H9 (cell line): ENCODE data around the gene GRHPR. TPM values are rescaled to one million over a fixed set of nuclear protein-coding genes. Genes with fewer than 3 reads are reported as not detected.
A peak's percentile ranks its signal among the peaks of the same experiment; 100 is the strongest.
"Not testable (repeated sequence)": the region's sequence is repeated elsewhere in the genome, so short reads cannot be mapped to it uniquely, and the experiment has no call there.

Experiments used
- DNase-seq: peaks from one replicate; pipeline ENCODE4 v3.0.0-alpha.2; 2017
- H2AFZ ChIP-seq: one replicate; pipeline ENCODE4 v1.6.1; 2013; ENCODE audit warnings: mild to moderate bottlenecking, low read length, control low read depth, moderate library complexity
- H2AK5ac ChIP-seq: 2 replicates; pipeline ENCODE4 v1.6.1; 2013; ENCODE audit warnings: low read length, control low read depth, mixed read lengths; ENCODE audit not compliant: insufficient read length
- H2BK120ac ChIP-seq: one replicate; pipeline ENCODE4 v1.6.1; 2013; ENCODE audit warnings: low read depth, mild to moderate bottlenecking, low read length, control low read depth, inconsistent platforms; ENCODE audit not compliant: poor library complexity, severe bottlenecking
- H2BK12ac ChIP-seq: 2 replicates; pipeline ENCODE4 v1.6.1; 2013; ENCODE audit warnings: low read length, control low read depth, mixed read lengths, low read depth; ENCODE audit not compliant: insufficient read length
- H2BK15ac ChIP-seq: 2 replicates; pipeline ENCODE4 v1.6.1; 2013; ENCODE audit warnings: low read depth, low read length, control low read depth
- H2BK20ac ChIP-seq: one replicate; pipeline ENCODE4 v1.6.1; 2013; ENCODE audit warnings: low read depth, mild to moderate bottlenecking, low read length, control low read depth, inconsistent platforms; ENCODE audit not compliant: poor library complexity, severe bottlenecking
- H2BK5ac ChIP-seq: 2 replicates; pipeline ENCODE4 v1.6.1; 2013; ENCODE audit warnings: low read length, control low read depth, mixed read lengths; ENCODE audit not compliant: insufficient read length
- H3K14ac ChIP-seq: 2 replicates; pipeline ENCODE4 v1.6.1; 2013; ENCODE audit warnings: low read length, control low read depth; ENCODE audit not compliant: insufficient read depth
- H3K18ac ChIP-seq: 2 replicates; pipeline ENCODE4 v1.6.1; 2013; ENCODE audit warnings: low read depth, mild to moderate bottlenecking, mixed read lengths, low read length, control low read depth; ENCODE audit not compliant: insufficient read length
- H3K23ac ChIP-seq: 2 replicates; pipeline ENCODE4 v1.6.1; 2013; ENCODE audit warnings: low read length, control low read depth, mixed read lengths, low read depth; ENCODE audit not compliant: insufficient read length
- H3K23me2 ChIP-seq: 2 replicates; pipeline ENCODE4 v1.6.1; 2013; ENCODE audit warnings: low read depth, mild to moderate bottlenecking, mixed read lengths, low read length, control low read depth; ENCODE audit not compliant: insufficient read length, poor library complexity, severe bottlenecking
- H3K27ac ChIP-seq: 2 replicates; pipeline ENCODE4 v1.5.1; 2013; ENCODE audit warnings: low read length, control low read depth, mixed read lengths, low read depth; ENCODE audit not compliant: insufficient read length
- H3K27me3 ChIP-seq: 2 replicates; pipeline ENCODE4 v1.6.1; 2013; ENCODE audit warnings: low read length, control low read depth, inconsistent platforms; ENCODE audit not compliant: insufficient read depth
- H3K4ac ChIP-seq: 2 replicates; pipeline ENCODE4 v1.6.1; 2013; ENCODE audit warnings: low read depth, mild to moderate bottlenecking, control low read depth, inconsistent platforms, low read length, moderate library complexity
- H3K4me1 ChIP-seq: 2 replicates; pipeline ENCODE4 v1.6.1; 2013; ENCODE audit warnings: low read length, control low read depth, inconsistent platforms; ENCODE audit not compliant: insufficient read depth
- H3K4me2 ChIP-seq: 2 replicates; pipeline ENCODE4 v1.6.1; 2013; ENCODE audit warnings: low read length, control low read depth, mixed read lengths; ENCODE audit not compliant: insufficient read length, insufficient read depth
- H3K56ac ChIP-seq: 2 replicates; pipeline ENCODE4 v1.6.1; 2013; ENCODE audit warnings: low read depth, mild to moderate bottlenecking, mixed read lengths, low read length, control low read depth; ENCODE audit not compliant: insufficient read length
- H3K79me1 ChIP-seq: 2 replicates; pipeline ENCODE4 v1.6.1; 2013; ENCODE audit warnings: low read depth, mild to moderate bottlenecking, moderate library complexity, low read length, control low read depth, inconsistent platforms; ENCODE audit not compliant: insufficient read depth, poor library complexity, severe bottlenecking
- H3K79me2 ChIP-seq: 2 replicates; pipeline ENCODE4 v1.6.1; 2013; ENCODE audit warnings: low read length, control low read depth, inconsistent platforms; ENCODE audit not compliant: insufficient read depth
- H3K9ac ChIP-seq: 2 replicates; pipeline ENCODE4 v1.6.1; 2013; ENCODE audit warnings: low read length, control low read depth, mixed read lengths; ENCODE audit not compliant: insufficient read length; ENCODE audit errors: extremely low read depth
- H3K9me3 ChIP-seq: one replicate; pipeline ENCODE4 v1.6.1; 2013; ENCODE audit warnings: low read depth, low read length, inconsistent platforms; ENCODE audit not compliant: control insufficient read depth
- H3T11ph ChIP-seq: one replicate; pipeline ENCODE4 v1.6.1; 2013; ENCODE audit warnings: mild to moderate bottlenecking, low read length, control low read depth, inconsistent platforms
- H4K20me1 ChIP-seq: one replicate; pipeline ENCODE4 v1.6.1; 2013; ENCODE audit not compliant: control insufficient read depth, insufficient read length, insufficient read depth
- H4K5ac ChIP-seq: 2 replicates; pipeline ENCODE4 v1.6.1; 2013; ENCODE audit warnings: low read depth, mild to moderate bottlenecking, mixed read lengths, low read length, control low read depth; ENCODE audit not compliant: insufficient read length
- H4K8ac ChIP-seq: replicated peaks from 2 replicates; pipeline ENCODE4 v1.6.1; 2013; ENCODE audit warnings: low read length, control low read depth, mixed read lengths, low read depth; ENCODE audit not compliant: insufficient read length
- H4K91ac ChIP-seq: 2 replicates; pipeline ENCODE4 v1.6.1; 2013; ENCODE audit warnings: low read depth, mild to moderate bottlenecking, moderate library complexity, mixed read lengths, low read length, control low read depth; ENCODE audit not compliant: insufficient read length
- H3K27ac Mint-ChIP-seq, 3 experiments: 2 replicates in 2 of 3; 3 replicates in 1 of 3; pipeline ENCODE4 v1.8.0; 2020 to 2021; ENCODE audit warnings: mixed read lengths in 3 of 3, mild to moderate bottlenecking in 1 of 3, moderate library complexity in 1 of 3
- H3K27me3 Mint-ChIP-seq: 2 replicates; pipeline ENCODE4 v1.8.0; 2021; ENCODE audit warnings: low read depth, mild to moderate bottlenecking, moderate library complexity, mixed read lengths
- H3K36me3 Mint-ChIP-seq, 3 experiments: 2 replicates in 2 of 3; 3 replicates in 1 of 3; pipeline ENCODE4 v1.8.0; 2020 to 2021; ENCODE audit warnings: low read depth in 3 of 3, mixed read lengths in 3 of 3; ENCODE audit not compliant: insufficient read depth in 1 of 3
- H3K4me1 Mint-ChIP-seq, 2 experiments: 2 replicates each; pipeline ENCODE4 v1.8.0; 2020; ENCODE audit warnings: mixed read lengths in 2 of 2
- H3K4me3 Mint-ChIP-seq, 2 experiments: 2 replicates in 1 of 2; 3 replicates in 1 of 2; pipeline ENCODE4 v1.8.0; 2020 to 2021; ENCODE audit warnings: mild to moderate bottlenecking in 2 of 2, mixed read lengths in 2 of 2, moderate library complexity in 1 of 2
- H3K9me3 Mint-ChIP-seq, 2 experiments: 2 replicates in 1 of 2; 3 replicates in 1 of 2; pipeline ENCODE4 v1.8.0; 2020; ENCODE audit warnings: mild to moderate bottlenecking in 2 of 2, mixed read lengths in 2 of 2, moderate library complexity in 1 of 2
- CTCF ChIP-seq: fragments of 200-600 bp; sonication (generic); conservative IDR thresholded peaks from 3 replicates; pipeline ENCODE4 v1.8.0; 2021; ENCODE audit warnings: antibody characterized with exemption, mild to moderate bottlenecking
- WGBS: extraction: QIAGEN DNeasy Blood & Tissue Kit; methylation state at CpG from one replicate; pipeline ENCODE4 v1.1.7; 2013; ENCODE audit warnings: missing lambda C conversion rate, low lambda C conversion rate, mixed read lengths; ENCODE audit not compliant: insufficient read length; ENCODE audit errors: extremely low coverage; 5-methylcytosine and 5-hydroxymethylcytosine counted together
- total RNA-seq: library from RNA; stranded (reverse); gene quantifications from 2 replicates; pipeline ENCODE4 v1.2.1, GENCODE V29; 2021

GRHPR gene
- total RNA-seq, 1 experiment from 2014 or later, result 97.9 TPM

GRCh38 chr9:37466037-37466709 is 43.7 kb downstream of the GRHPR start:
- H3K4me1 Mint-ChIP-seq, result peaks cover 28% of the 10 kb centered on the region in 2 experiments

DNA sequence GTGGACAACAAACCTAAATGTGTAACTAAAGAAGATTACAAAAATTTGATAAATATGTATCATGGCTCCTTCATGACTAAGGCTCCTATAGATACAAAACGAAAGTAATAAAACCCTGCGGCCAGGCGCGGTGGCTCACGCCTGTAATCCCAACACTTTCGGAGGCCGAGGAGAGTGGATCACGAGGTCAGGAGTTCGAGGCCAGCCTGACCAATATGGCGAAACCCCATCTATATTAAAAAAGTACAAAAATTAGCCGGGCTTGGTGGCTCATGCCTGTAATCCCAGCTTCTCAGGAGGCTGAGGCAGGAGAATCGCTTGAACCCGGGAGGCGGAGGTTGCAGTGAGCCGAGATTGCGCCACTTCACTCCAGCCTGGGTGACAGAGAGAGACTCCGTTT is 45.0 kb downstream of the GRHPR start:
- not testable (repeated sequence) for H3K79me1 ChIP-seq, H3K9ac ChIP-seq, H3K56ac ChIP-seq, H3K4me2 ChIP-seq, H2BK120ac ChIP-seq, H3K27me3 ChIP-seq, H3K27ac Mint-ChIP-seq, H3K4ac ChIP-seq, H2BK15ac ChIP-seq, H3K27ac ChIP-seq, H2AFZ ChIP-seq, H2BK5ac ChIP-seq, H4K8ac ChIP-seq, H3T11ph ChIP-seq, H3K27me3 Mint-ChIP-seq, H3K79me2 ChIP-seq, H3K9me3 ChIP-seq, DNase-seq, H3K23ac ChIP-seq, H3K18ac ChIP-seq, H3K14ac ChIP-seq, H3K9me3 Mint-ChIP-seq, H2BK12ac ChIP-seq, H3K4me1 ChIP-seq, H2BK20ac ChIP-seq, H4K20me1 ChIP-seq, H2AK5ac ChIP-seq, H4K91ac ChIP-seq, H4K5ac ChIP-seq
- peaks cover 35 to 39% of the 10 kb centered on the region in 2 experiments for H3K4me1 Mint-ChIP-seq
- peak overlapping the region in 1 of 2 experiments; percentile 46; a peak in 1 of 5 replicates for H3K4me3 Mint-ChIP-seq
- no CpG with 5 or more reads among the region's 17 CpGs for WGBS
- peaks cover 17% of the 10 kb centered on the region for H3K23me2 ChIP-seq
- H3K36me3 Mint-ChIP-seq, result peaks cover 5 to 14% (median 9%) of the 10 kb centered on the region in 3 experiments; a peak in 5 of 7 replicates

More at GRCh38 chr9:37466037-37466709, 43.7 kb downstream of the GRHPR start:
- Histone ChIP-seq H2AFZ (no peak overlapping the region), H3T11ph (peak overlapping the region; percentile 48), H3K14ac (peak overlapping the region; percentile 99), H2BK20ac (peak overlapping the region; percentile 97), H3K4me2 (peak overlapping the region; percentile 96), H4K20me1 (no peaks in the 10 kb centered on the region), H4K5ac (peak overlapping the region; percentile 69), H2AK5ac (no peak overlapping the region), H3K9me3 (no peaks in the 10 kb centered on the region), H3K27me3 (no peaks in the 10 kb centered on the region), H2BK12ac (peak overlapping the region; percentile 84), H3K9ac (peak overlapping the region; percentile 97), H4K91ac (peak overlapping the region; percentile 95), H2BK15ac (no peak overlapping the region), H2BK5ac (peak overlapping the region; percentile 4), H2BK120ac (peak overlapping the region; percentile 99), H3K4ac (peak overlapping the region; percentile 100; the same call in 1 of the 2 replicates), H3K23ac (no peak overlapping the region), H3K18ac (peak overlapping the region; percentile 96), H3K56ac (no peak overlapping the region), H3K27ac (peak overlapping the region; percentile 44), H3K79me1 (peaks cover 5% of the 10 kb centered on the region), H3K23me2 (peaks cover 17% of the 10 kb centered on the region), H3K79me2 (peaks cover 21% of the 10 kb centered on the region; the same call in 1 of the 2 replicates), H4K8ac (no peak overlapping the region), H3K4me1 (peaks cover 2% of the 10 kb centered on the region; the same call in 1 of the 2 replicates)
- WGBS, result no CpG with 5 or more reads among the region's 47 CpGs
- Mint-ChIP-seq H3K9me3 (no peaks in the 10 kb centered on the region; a peak in 1 of 5 replicates), H3K36me3 (peaks cover 9 to 21% (median 13%) of the 10 kb centered on the region in 3 experiments; a peak in 5 of 7 replicates), H3K27ac (peak overlapping the region; percentile 100), H3K27me3 (no peaks in the 10 kb centered on the region), H3K4me3 (peak overlapping the region; percentile 95 to 99)
- DNase-seq, result peak; percentile 88
- TF ChIP-seq CTCF, result no peak
